ENCODE data around the gene FAM209B.
"Not testable (repeated sequence)": the region's sequence is repeated elsewhere in the genome, so short reads cannot be mapped to it uniquely, and the experiment has no call there.

FAM209B gene

DNA sequence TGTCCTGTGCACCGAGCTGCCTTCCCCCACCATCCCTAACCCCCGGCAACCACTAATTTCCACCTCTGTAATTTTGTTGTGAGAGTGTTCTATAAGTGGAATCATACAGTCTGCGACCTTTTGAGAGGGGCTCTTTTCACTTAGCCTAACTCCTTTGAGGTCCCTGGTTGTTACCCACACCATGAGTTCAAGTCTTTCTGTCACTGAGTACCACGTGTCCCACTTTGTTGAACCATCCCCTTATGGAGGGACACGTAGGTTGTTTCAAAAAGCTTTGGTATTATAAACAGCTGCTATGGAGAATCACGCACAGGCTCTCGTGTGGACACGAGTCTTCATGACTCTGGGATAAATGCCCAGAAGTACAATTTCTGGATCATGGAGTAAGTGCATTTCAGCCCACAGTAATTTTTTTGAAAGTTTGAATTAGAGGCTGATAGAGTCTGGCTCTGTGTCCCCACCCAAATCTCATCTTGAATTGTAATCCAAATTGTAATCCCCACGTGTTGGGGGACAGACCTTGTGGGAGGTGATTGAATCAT, 9.5 kb downstream of the FAM209B start:
- DNase-seq, result no peak

DNA sequence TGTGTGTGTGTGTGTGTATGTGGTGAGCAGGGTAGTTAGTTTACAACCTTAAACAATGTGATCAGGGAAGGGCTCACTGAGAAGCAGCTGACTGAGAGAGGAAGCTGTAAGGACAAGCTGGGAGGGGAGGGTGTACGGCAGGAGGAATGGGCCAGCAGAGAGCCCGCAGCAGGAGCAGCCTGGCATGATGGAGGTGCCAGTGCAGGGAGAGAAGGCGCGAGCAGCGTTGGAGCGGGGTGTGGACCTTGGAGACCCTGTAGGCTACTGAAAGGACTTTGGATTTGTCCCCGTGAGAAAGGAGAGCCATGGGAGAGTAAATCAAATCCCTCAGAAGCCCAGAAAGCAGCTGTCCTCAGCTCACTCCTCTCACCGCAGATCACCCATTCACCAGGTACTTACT, 18.5 kb downstream of the FAM209B start:
- no peak for DNase-seq

DNA sequence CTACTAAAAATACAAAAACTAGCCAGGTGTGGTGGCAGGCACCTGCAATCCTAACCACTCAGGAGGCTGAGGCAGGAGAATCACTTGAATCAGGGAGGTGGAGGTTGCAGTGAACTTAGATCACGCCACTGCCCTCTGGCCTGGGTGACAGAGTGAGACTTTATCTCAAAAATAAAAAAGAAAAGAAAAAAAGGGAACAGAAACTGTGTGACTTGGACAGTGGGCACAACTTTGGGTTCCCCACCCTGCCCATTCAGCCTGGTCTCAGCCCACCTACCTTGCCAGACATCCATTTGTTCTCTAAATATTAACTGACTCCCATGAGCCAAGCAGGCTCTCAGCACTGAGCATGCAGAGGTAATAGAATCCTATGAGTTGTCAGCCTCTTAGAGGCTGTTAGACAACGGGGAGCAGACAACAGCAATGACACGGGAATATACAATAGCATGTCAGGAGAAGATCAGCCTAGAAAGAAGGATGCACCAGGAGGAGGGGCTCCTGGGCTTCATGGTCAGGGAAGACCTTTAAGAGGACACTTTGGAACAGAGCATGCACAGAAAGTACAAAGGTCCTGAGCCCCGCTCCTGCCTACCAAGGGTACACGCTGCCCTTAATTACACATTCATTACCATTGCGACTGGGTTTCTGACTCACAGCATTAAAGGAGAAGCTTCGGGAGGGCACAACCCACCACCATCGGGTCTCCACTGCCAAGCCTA, 20.0 kb downstream of the FAM209B start:
- DNase-seq, result no peak

DNA sequence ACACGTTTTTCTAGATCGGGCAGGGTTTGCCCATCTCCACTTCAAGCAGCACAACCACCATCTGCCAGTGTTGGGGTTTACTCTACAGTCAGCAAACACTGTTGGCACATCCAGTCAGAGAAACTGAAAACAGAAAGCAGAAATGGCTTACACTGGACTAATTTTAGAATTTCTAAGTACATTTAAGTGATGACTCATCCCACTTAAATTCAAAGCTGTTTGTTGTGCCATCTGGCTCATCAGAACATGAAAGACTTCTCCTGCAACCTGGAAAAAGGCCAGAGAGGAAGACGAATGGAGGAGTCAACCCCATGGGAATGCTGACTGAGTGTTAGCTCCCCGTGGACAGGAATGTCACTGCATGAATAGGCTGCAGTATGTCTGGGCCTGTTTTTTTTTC, 21.8 kb downstream of the FAM209B start:
- no peak for DNase-seq

DNA sequence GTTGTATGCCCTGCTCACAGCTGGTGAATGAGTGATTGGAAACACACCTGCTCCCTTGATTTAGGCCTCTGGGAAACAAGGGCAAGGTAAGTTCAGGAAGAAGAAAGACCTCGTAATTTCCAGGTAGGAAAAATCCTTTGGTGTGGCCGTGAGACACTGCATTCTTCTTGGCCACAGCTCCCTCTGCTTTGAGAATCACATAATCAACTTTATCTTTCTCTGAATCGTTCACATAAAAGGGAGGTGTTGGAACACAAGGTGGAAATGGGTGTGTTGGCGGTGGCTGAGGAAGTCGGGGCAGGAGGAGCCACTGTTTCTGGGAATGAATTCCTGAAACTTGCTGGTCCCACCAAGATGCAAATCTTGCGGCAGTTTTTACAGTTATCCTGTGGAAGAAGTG, 25.9 kb downstream of the FAM209B start:
- DNase-seq, result no peak

DNA sequence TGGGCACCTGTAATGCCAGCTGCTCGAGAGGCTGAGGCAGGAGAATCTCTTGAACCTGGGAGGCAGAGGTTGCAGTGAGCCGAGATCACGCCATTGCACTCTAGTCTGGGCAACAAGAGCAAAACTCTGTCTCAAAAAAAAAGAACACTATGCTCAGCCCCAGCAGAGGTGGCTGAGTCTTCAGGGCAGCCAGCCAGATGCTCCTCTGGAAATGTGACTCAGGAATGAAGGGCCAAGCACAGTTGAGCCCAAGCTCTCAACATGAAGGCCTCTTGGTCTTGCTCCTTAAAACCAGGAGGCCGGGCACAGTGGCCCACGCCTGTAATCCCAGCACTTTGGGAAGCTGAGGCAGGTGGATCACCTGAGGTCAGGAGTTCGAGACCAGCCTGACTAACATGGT, 31.5 kb downstream of the FAM209B start:
- not testable (repeated sequence) for DNase-seq

DNA sequence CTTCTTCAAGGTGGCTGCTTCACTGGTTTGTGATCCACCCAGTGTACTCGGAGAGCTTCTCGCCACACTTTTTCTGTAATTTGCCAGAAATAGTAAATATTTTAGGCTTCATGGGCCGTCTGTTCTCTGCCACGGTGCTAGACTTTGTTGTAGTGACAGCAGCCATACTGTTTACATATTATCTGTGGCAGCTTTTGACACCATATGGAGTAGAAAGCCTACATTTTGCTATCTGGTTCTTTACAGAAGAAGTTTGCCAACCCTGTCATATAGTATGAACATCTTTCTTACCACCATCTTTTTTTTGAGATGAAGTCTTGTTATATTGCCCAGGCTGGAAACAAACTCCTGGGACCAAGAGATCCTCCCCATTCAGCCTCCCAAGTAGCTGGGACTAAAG, 32.5 kb downstream of the FAM209B start:
- no peak for DNase-seq

DNA sequence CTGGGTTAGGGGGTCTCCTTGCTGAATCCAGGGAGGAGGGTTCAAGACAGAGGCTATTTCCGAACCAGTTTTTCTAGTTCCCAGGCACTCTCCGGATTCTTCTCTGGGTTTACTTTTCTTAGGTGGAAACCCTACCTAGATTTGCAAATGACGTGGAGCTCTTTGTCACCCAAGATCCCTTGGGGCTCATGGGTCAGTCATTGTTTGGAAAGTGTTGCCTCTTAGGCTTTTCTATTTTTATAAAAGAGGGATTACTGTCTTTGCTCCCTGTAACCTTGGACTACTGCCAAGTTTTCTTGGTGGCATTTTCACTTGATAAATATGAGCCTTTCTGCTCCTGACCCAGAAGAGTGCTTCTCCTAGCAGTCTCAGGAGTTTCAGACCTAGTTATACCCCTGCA, 33.6 kb downstream of the FAM209B start:
- no peak for DNase-seq

DNA sequence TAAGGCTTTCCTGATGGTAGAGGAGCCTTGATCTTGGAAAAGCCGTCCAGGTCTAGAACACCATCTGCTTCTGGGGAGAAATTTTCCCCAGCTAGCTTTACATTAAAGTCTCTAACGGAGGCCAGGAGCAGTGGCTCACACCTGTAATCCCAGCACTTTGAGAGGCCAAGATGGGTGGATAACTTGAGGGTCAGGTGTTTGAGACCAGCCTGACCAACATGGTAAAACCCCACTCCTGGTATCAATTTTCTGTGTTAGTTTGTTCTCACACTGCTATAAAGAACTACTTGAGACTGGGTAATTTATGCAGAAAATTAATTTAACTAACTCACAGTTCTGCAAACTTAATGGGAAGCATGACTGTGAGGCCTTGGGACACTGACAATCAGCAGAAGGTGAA, 37.8 kb downstream of the FAM209B start:
- DNase-seq, result no peak

DNA sequence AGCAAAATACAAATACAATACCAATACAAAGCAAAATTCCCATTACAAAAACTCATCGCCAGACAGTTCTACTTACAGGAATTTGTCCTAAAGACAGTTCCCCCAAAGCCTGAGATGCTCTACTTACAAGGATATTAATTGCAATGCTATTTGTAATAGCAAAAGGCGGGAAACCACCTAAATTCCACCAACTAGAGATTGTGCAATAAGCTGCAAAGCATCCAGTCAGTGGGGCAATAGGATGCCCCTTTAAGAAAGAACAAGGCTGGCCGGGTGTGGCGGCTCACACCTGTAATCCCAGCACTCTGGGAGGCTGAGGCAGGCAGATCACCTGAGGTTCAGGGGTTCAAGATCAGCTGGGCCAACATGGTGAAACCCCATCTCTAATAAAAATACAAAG, 39.1 kb downstream of the FAM209B start:
- DNase-seq, result no peak

DNA sequence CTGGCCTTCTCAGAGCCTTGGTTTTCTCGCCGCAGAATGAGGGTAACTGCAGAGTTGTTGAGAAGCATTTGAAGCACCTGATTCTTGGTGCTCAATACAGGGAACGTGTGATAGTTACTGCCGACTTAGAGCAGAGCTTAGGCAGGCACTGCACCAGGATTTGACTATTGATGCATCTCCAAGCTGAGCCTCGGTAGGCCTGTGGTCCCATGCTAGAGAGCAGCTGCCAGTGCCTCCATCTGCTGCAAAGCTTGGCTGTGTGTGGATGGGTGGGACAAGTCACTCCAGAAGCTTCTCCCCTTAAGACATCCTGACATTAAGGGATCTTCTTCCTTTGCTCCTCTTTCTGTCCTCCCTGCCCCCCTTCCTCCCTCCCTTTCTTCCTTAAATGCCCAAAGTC, 40.9 kb downstream of the FAM209B start:
- DNase-seq, result no peak

DNA sequence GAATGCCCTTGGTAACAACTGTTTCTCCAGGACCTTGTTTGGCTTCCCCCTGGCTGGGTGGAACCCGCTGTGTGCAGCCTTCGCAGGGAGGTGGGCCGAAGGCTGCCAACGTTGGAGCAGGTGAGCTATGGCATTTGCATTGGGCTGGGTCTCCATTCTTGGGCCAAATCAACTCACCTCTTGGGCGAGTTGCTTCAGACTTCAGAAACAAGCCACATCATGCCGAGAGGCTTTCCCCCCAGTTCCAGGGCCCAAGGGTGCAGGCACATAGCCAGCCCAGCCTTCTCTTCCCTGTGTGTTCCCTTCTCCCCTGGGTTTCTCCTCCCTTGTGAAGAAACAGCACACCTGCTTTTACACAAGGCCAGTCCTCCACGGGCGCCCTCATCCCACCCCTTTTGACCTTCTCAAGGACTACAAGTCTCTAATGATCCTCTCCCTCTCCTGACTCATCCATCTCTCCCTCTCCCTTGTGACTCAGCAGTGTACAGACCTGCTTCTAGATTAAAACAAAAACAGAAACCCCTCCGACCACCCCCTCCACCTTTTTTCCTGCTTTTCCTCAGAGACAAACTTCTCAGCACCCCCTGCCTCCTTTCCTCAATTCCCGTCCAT, 41.6 kb downstream of the FAM209B start:
- no peak for DNase-seq

DNA sequence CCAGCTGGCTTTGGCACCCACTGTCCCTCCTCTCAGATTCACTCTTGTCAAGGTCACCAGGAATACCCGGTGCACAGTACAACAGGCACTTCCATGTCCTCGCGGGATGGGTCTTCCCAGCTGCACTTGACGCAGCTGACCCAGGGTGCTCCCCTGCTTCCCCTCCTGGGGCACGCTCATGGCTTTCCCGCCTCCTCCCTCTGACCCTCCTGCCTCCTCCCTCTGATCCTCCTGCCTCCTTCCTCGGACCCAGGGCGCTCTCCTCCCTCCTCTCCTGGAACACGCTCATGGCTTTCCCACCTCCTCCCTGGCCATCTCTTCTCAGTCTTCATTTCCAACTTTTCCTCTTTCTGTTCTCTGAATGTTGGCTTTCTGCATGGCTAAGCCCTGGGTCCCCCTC, 42.1 kb downstream of the FAM209B start:
- no peak for DNase-seq

DNA sequence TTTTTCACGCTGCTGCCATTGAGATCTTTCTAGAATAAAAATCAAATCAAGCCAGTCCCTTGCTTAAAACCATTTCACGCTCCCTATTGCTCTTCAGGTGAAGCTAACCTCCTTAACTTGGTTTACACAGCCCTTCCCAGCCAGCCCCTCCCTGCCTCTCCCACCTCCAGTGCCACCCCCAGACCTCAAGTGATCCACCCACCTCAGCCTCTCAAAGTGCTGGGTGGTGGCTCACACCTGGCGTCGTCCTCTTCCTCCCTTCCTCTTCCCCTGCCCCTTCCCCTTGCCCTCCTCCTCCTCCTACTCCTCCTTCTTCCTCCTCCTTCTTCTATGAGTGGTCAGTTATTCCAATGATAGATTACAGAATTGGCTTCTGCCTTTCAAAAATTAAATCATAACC, 42.9 kb downstream of the FAM209B start:
- DNase-seq, result no peak

DNA sequence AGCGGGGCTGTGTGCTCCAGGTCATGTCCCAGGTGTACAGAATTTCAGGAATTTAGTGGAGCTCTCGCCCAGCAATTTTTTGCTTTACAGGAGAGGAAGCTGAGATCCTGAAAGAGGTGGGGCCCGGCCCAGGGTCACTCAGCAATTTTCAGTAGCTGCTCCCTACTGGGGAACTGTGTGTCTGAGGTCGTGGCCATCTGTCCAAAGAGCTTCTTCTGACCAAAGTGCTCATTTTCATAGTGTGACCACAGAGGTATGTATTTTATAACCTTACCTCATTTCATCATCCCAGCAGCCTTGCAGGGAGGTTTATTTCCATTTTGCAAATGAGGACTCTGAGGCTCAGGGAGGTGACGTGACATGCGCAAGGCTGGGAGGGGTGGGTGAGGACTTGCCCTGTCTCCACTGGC, 46.3 kb downstream of the FAM209B start:
- no peak for DNase-seq

DNA sequence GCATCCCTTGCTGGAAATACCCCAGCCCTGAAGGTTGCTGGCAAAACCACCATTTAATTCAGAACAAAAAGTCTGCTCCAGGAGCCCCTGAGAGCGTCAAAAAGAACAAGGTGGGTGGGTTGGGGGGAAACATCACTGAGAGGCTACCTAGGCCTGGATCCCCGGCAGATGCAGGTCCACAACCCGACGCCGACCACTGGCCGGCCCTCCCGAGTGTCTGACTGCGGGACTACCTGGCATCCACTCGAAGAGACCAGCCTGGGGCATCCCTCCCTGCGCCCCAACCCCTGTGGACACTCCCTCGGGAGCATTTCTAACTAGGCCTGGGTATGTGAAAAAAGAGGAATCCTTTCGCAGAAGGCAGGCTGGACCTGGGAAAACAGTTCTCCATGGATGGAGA, 47.2 kb downstream of the FAM209B start:
- no peak for DNase-seq

DNA sequence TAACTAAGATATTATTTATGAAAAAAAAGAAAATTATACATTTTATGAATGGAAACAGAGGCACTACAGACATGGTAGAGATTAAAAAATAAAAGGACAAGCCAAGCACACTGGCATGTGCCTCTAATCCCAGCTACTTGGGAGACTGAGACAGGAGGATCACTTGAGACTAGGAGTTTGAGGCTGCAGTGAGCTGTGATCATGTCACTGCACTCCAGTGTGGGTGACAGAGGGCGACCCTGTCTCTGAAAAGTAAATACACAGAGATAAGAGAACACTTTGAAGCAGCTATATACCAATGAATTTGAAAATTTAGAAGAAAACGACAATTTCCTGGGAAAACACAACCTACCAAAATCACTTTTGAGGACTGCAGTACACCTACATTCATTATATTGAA, 48.7 kb downstream of the FAM209B start:
- DNase-seq, result no peak

DNA sequence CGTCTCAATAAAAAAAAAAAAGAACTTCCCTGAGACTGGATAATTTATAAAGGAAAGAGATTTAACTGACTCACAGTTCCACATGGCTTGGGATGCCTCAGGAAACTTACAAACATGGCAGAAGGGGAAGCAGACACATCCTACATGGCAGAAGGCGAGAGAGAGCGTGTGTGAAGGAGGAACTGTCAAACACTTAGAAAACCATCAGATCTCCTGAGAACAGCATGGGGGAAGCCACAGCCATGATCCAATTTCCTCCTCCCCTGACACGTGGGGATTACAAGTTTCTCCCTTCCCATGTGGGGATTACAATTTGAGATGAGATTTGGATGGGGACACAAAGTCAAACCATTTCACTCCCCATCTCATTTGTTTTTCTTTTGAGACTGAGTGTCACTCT, 49.5 kb downstream of the FAM209B start:
- DNase-seq, result no peak

DNA sequence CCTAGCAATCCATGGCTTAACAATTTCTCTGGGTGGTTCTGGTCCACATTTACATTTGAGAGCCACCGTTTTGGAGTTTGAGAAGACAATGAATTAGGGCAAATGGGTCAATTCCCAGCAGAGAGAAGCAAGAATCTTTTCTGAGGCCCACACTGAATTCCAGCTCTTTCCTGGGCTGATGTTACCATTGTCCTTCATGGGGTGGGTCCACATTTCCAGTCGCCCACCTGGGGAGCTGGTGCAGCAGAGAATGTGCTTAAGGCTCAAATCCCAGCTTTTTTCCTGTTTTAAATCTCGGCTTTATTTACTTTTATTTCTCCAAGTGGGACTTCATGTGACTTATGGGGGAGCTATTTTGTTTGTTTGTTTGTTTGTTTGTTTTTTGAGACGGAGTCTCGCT, 51.9 kb downstream of the FAM209B start:
- DNase-seq, result no peak

Measured in stimulated activated naive CD4-positive, alpha-beta T cell (primary cell).